ENCODE data around the gene TMEM106C.
A peak's percentile ranks its signal among the peaks of the same experiment; 100 is the strongest.

The TMEM106C gene

GRCh38 chr12:47940773-47941474 lies 22.5 kb upstream of the TMEM106C start:
- Histone ChIP-seq H3K27me3 (ENCODE audit: insufficient read depth, low read depth, severe bottlenecking) (no peaks in the 10 kb centered on the region), H3K9me3 (ENCODE audit: severe bottlenecking) (no peaks in the 10 kb centered on the region), H3K4me3 (ENCODE audit: low read depth, low read length) (no peak overlapping the region), H3K27ac (no peak overlapping the region), H3K36me3 (no peaks in the 10 kb centered on the region)
- DNase-seq = no peak
- TF ChIP-seq CTCF (IDR thresholded peaks at IDR 0.05; ENCODE audit: low read depth, low read length) = no peak

DNA sequence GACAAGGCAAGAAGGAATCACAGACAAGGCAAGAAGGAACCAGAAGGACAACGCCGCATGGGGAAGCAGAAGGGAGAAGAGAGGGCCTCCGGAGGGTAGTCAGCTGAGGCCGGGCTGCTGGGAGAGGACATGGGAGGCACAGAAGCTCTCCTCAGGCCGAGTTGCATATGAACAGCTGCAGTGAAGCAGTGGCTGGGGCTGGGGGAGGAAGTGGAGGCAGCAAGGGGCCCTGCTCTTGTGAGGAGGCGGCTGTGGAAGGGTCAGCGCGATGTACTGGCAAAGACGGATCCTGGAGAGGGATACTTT lies 22.0 kb upstream of the TMEM106C start:
- Histone ChIP-seq H3K27ac (no peak overlapping the region), H3K9me3 (ENCODE audit: severe bottlenecking) (no peaks in the 10 kb centered on the region), H3K4me3 (ENCODE audit: low read depth, low read length) (no peak overlapping the region), H3K36me3 (no peaks in the 10 kb centered on the region), H3K27me3 (ENCODE audit: insufficient read depth, low read depth, severe bottlenecking) (no peaks in the 10 kb centered on the region)
- TF ChIP-seq CTCF (IDR thresholded peaks at IDR 0.05; ENCODE audit: low read depth, low read length) = no peak
- DNase-seq = no peak

GRCh38 chr12:47941871-47942613 lies 21.4 kb upstream of the TMEM106C start:
- no peak overlapping the region for H3K4me3 ChIP-seq (ENCODE audit: low read depth, low read length)
- H3K27ac ChIP-seq = no peak overlapping the region
- peak; percentile 69 for DNase-seq
- peak; percentile 67 for TF ChIP-seq CTCF (IDR thresholded peaks at IDR 0.05; ENCODE audit: low read depth, low read length)
- H3K36me3 ChIP-seq = no peaks in the 10 kb centered on the region
- no peaks in the 10 kb centered on the region for H3K27me3 ChIP-seq (ENCODE audit: insufficient read depth, low read depth, severe bottlenecking)
- no peaks in the 10 kb centered on the region for H3K9me3 ChIP-seq (ENCODE audit: severe bottlenecking)

DNA sequence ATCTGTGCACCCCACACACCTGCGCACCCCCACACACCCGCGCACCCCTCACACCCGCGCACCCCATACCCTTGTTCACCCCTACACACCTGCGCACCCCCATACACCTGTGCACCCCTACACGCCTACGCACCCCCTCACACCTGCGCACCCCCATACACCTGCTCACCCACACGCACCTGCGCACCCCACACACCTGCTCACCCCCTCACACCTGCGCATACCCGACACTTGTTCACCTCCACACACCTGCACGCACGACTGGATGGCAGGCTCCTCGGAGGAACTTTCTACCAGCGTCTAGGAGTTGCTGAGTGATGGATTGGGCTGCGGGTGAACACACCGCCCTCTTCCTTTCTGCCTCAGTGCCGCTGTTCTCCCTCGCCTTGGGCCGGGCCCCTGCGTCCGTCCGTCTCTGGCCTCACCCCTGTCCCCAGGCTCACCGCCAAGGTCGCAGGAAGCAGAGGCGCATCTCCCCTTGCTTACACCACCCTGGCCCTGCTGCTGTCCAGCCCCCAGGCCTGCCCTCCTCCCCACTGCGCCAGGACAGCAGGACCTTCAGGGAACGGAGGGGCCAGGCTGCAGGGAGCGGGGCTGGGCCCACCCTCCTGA lies 20.7 kb upstream of the TMEM106C start:
- Histone ChIP-seq H3K27me3 (ENCODE audit: insufficient read depth, low read depth, severe bottlenecking) (no peaks in the 10 kb centered on the region), H3K9me3 (ENCODE audit: severe bottlenecking) (no peaks in the 10 kb centered on the region), H3K36me3 (no peaks in the 10 kb centered on the region), H3K27ac (no peak overlapping the region), H3K4me3 (ENCODE audit: low read depth, low read length) (no peak overlapping the region)
- DNase-seq = no peak
- no peak for TF ChIP-seq CTCF (IDR thresholded peaks at IDR 0.05; ENCODE audit: low read depth, low read length)

GRCh38 chr12:47943623-47944340 lies 19.6 kb upstream of the TMEM106C start:
- Histone ChIP-seq H3K4me3 (ENCODE audit: low read depth, low read length) (no peak overlapping the region), H3K27me3 (ENCODE audit: insufficient read depth, low read depth, severe bottlenecking) (no peaks in the 10 kb centered on the region), H3K27ac (no peak overlapping the region), H3K36me3 (no peaks in the 10 kb centered on the region), H3K9me3 (ENCODE audit: severe bottlenecking) (no peaks in the 10 kb centered on the region)
- no peak for TF ChIP-seq CTCF (IDR thresholded peaks at IDR 0.05; ENCODE audit: low read depth, low read length)
- no peak for DNase-seq

Measured in WERI-Rb-1 (cell line).